A549 (cell line): ENCODE results near the gene C1GALT1. TPM values are rescaled to one million over a fixed set of nuclear protein-coding genes. Genes with fewer than 3 reads are reported as not detected.
"Not testable (repeated sequence)": the region's sequence is repeated elsewhere in the genome, so short reads cannot be mapped to it uniquely, and the experiment has no call there.

Experiments
- ATAC-seq, 2 experiments: fragments of 200-7000 bp in 1 of 2; fragments of >200 bp in 1 of 2; cut with Nextera tagmentation in 1 of 2; cut with Tn5 transposase in 1 of 2; 3 replicates each; pipeline versions ENCODE4 v1.8.0 to v1.9.1; 2018 to 2020; ENCODE audit warnings: mild to moderate bottlenecking in 1 of 2, moderate library complexity in 1 of 2
- CTCF ChIA-PET: fragments of 300-600 bp; sonication (Branson Sonifier 250); formaldehyde crosslinking; extraction: SDS; loops from one replicate; lab custom pipeline; 2021; ENCODE audit warnings: antibody characterized with exemption, inconsistent platforms; lab: Yijun Ruan, JAX
- POLR2A ChIA-PET: fragments of 350-600 bp; formaldehyde crosslinking; extraction: SDS; loops from one replicate; lab custom pipeline; 2021; ENCODE audit warnings: antibody characterized with exemption, inconsistent platforms; lab: Yijun Ruan, JAX
- DNase-seq, 2 experiments: peaks; one replicate each; pipeline versions ENCODE4 v3.0.0 to v3.0.0-alpha.2; 2011 to 2016; ENCODE audit warnings: low read depth in 1 of 2, low spot score in 1 of 2
- FAIRE-seq: peaks from 2 replicates; lab custom pipeline; 2011; peaks lifted over from hg19 to GRCh38; lab: Jason Lieb, UNC
- H3K27ac ChIP-seq, 2 experiments: fragments of >200 bp; sonication (Bioruptor Twin); formaldehyde crosslinking; 3 replicates each; pipeline ENCODE4 v1.5.1; 2016 to 2017
- H3K4me1 ChIP-seq: fragments of >200 bp; sonication (Bioruptor Twin); formaldehyde crosslinking; 3 replicates; pipeline ENCODE4 v1.6.1; 2016
- H3K4me2 ChIP-seq: fragments of >200 bp; sonication (Bioruptor Twin); formaldehyde crosslinking; 3 replicates; pipeline ENCODE4 v1.6.1; 2016
- H3K4me3 ChIP-seq: fragments of >200 bp; sonication (Bioruptor Twin); formaldehyde crosslinking; 3 replicates; pipeline ENCODE4 v1.5.1; 2016
- H3K9me3 ChIP-seq: fragments of >200 bp; sonication (Bioruptor Twin); formaldehyde crosslinking; 3 replicates; pipeline ENCODE4 v1.6.1; 2016
- CBX2 ChIP-seq: fragments of 200-600 bp; sonication (generic); IDR thresholded peaks from 2 replicates; pipeline ENCODE4 v1.6.1; 2016; ENCODE audit warnings: low read depth, mild to moderate bottlenecking, borderline replicate concordance
- CBX8 ChIP-seq: fragments of 200-600 bp; sonication (generic); IDR thresholded peaks from 2 replicates; pipeline ENCODE4 v1.6.1; 2016
- CEBPB ChIP-seq, 2 experiments: fragments of >200 bp in 1 of 2; sonication (Bioruptor Twin) in 1 of 2; formaldehyde crosslinking in 1 of 2; IDR thresholded peaks; 2 replicates each; pipeline ENCODE4 v1.6.1; 2012 to 2016
- CHD2 ChIP-seq: fragments of 150-350 bp; IDR thresholded peaks from 2 replicates; pipeline ENCODE4 v1.6.1; 2014; ENCODE audit warnings: low read length; ENCODE audit not compliant: partially characterized antibody
- EHF ChIP-seq: fragments of 250-450 bp; sonication (Bioruptor Pico); IDR thresholded peaks from 2 replicates; pipeline ENCODE4 v1.5.0; 2020; ENCODE audit warnings: mild to moderate bottlenecking
- EHMT2 ChIP-seq: fragments of 200-600 bp; sonication (generic); IDR thresholded peaks from 2 replicates; pipeline ENCODE4 v1.6.1; 2016; ENCODE audit warnings: antibody characterized with exemption, low read depth, mild to moderate bottlenecking, moderate library complexity
- EP300 ChIP-seq, 2 experiments: fragments of >200 bp; sonication (Bioruptor Twin); formaldehyde crosslinking; IDR thresholded peaks; 2 replicates in 1 of 2; 3 replicates in 1 of 2; pipeline ENCODE4 v1.6.1; 2016 to 2017
- FOXS1 ChIP-seq: fragments of 250-450 bp; sonication (Bioruptor Pico); IDR thresholded peaks from 2 replicates; pipeline ENCODE4 v1.5.0; 2020; ENCODE audit warnings: mild to moderate bottlenecking, moderate library complexity
- HEYL ChIP-seq: fragments of 250-450 bp; sonication (Bioruptor Pico); IDR thresholded peaks from 2 replicates; pipeline ENCODE4 v1.8.0; 2021; ENCODE audit warnings: mild to moderate bottlenecking, moderate library complexity
- HOXA7 ChIP-seq: fragments of 250-450 bp; sonication (Bioruptor Pico); IDR thresholded peaks from 2 replicates; pipeline ENCODE4 v1.5.0; 2020; ENCODE audit warnings: mild to moderate bottlenecking, moderate library complexity
- HOXB13 ChIP-seq: fragments of 250-450 bp; sonication (Bioruptor Pico); IDR thresholded peaks from 2 replicates; pipeline ENCODE4 v1.5.0; 2020; ENCODE audit warnings: low read depth, mild to moderate bottlenecking, moderate library complexity
- JUNB ChIP-seq: fragments of >200 bp; sonication (Bioruptor Twin); formaldehyde crosslinking; IDR thresholded peaks from 2 replicates; pipeline ENCODE4 v1.6.1; 2016
- KDM5A ChIP-seq: fragments of 200-600 bp; sonication (generic); IDR thresholded peaks from 2 replicates; pipeline ENCODE4 v1.6.1; 2016; ENCODE audit warnings: antibody characterized with exemption, mild to moderate bottlenecking
- MAFK ChIP-seq: fragments of 450-650 bp; IDR thresholded peaks from 2 replicates; pipeline ENCODE4 v1.6.1; 2014; ENCODE audit not compliant: partially characterized antibody
- NFE2L2 ChIP-seq: fragments of 150-350 bp; conservative IDR thresholded peaks from 2 replicates; pipeline ENCODE4 v1.6.1; 2014; ENCODE audit warnings: low read length
- NR3C1 ChIP-seq: fragments of >200 bp; sonication (Bioruptor Twin); formaldehyde crosslinking; IDR thresholded peaks from 3 replicates; pipeline ENCODE4 v1.6.1; 2017
- PHF8 ChIP-seq: fragments of 200-600 bp; sonication (generic); IDR thresholded peaks from 2 replicates; pipeline ENCODE4 v1.6.1; 2016; ENCODE audit warnings: low read depth, mild to moderate bottlenecking, antibody characterized with exemption, moderate library complexity, borderline replicate concordance
- POLR2AphosphoS2 ChIP-seq: conservative IDR thresholded peaks from 2 replicates; pipeline ENCODE4 v1.6.1; 2012; ENCODE audit warnings: low read length, improper control_type of control experiment, inconsistent platforms
- RCOR1 ChIP-seq: fragments of 150-350 bp; IDR thresholded peaks from 2 replicates; pipeline ENCODE4 v1.6.1; 2014; ENCODE audit warnings: antibody characterized with exemption, low read length, low read depth
- RFX5 ChIP-seq: fragments of 450-650 bp; IDR thresholded peaks from 2 replicates; pipeline ENCODE4 v1.7.1; 2014; ENCODE audit warnings: antibody characterized with exemption, mild to moderate bottlenecking, moderate library complexity
- TFCP2L1 ChIP-seq: fragments of 250-450 bp; sonication (Bioruptor Pico); IDR thresholded peaks from 2 replicates; pipeline ENCODE4 v1.5.0; 2021; ENCODE audit warnings: mild to moderate bottlenecking
- TP53 ChIP-seq: fragments of 250-450 bp; sonication (Bioruptor Pico); IDR thresholded peaks from 2 replicates; pipeline ENCODE4 v1.5.0; 2021; ENCODE audit warnings: mild to moderate bottlenecking, moderate library complexity
- ZC3H11A ChIP-seq: fragments of 450-650 bp; IDR thresholded peaks from 2 replicates; pipeline ENCODE4 v1.6.1; 2014; ENCODE audit warnings: antibody characterized with exemption, mild to moderate bottlenecking
- ZFP36 ChIP-seq: fragments of 450-650 bp; IDR thresholded peaks from 2 replicates; pipeline ENCODE4 v1.6.1; 2014; ENCODE audit warnings: borderline replicate concordance; ENCODE audit not compliant: partially characterized antibody
- ZNF302 ChIP-seq: fragments of 250-450 bp; sonication (Bioruptor Pico); IDR thresholded peaks from 2 replicates; pipeline ENCODE4 v1.9.0; 2021; ENCODE audit warnings: inconsistent platforms, mild to moderate bottlenecking, moderate library complexity
- WGBS: methylation state at CpG from one replicate; pipeline ENCODE4 v1.1.6; 2017; ENCODE audit errors: missing lambda C conversion rate; 5-methylcytosine and 5-hydroxymethylcytosine counted together
- polyA plus RNA-seq, 4 experiments: library from polyadenylated mRNA; depleted of rRNA in 3 of 4; stranded (reverse); fragments of >200 nt; fragmentation: RNase III in 1 of 4; extraction: RNeasy Plus Mini Kit Qiagen cat#74134 plus additional on column Dnase treatment in 1 of 4; gene quantifications; 2 replicates in 3 of 4; 3 replicates in 1 of 4; pipeline ENCODE4 v1.2.3, GENCODE V29; 2011 to 2017
- TF ChIP-seq, protein P1 (sequence below): fragments of >200 bp; sonication (Bioruptor Twin); formaldehyde crosslinking; IDR thresholded peaks from 3 replicates; pipeline ENCODE4 v1.5.1; 2016
- TF ChIP-seq, protein P2 (sequence below): IDR thresholded peaks from 2 replicates; pipeline ENCODE4 v1.6.1; 2012
- TF ChIP-seq, protein P3 (sequence below): fragments of 250-450 bp; sonication (Bioruptor Pico); IDR thresholded peaks from 2 replicates; pipeline ENCODE4 v1.5.0; 2020; ENCODE audit warnings: low read depth, mild to moderate bottlenecking, moderate library complexity

C1GALT1 gene
- polyA plus RNA-seq, 2 of the 4 experiments (the other 2 are of a cell fraction), result 24.1 to 50.1 TPM

DNA sequence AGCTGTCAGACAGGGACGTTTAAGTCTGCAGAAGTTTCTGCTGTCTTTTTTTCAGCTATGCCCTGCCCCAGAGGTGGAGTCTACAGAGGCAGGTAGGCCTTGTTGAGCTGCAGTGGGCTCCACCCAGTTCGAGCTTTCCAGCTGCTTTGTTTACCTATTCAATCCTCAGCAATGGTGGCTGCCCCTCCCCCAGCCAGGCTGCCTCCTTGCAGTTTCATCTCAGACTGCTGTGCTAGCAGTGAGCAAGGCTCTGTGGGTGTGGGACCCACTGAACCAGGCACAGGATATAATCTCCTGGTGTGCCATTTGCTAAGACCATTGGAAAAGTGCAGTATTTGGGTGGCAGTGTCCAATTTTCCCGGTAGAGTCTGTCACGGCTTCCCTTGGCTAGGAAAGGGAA, 37.2 kb upstream of the C1GALT1 start:
- FAIRE-seq, H3K27ac ChIP-seq, H3K4me1 ChIP-seq, H3K4me3 ChIP-seq, H3K4me2 ChIP-seq, ATAC-seq, H3K9me3 ChIP-seq, DNase-seq, POLR2A ChIA-PET: not testable (repeated sequence)
- CTCF ChIA-PET, result interaction anchor here (1.7 kb wide), 1 partner anchor 42 kb away, joined by 5 read pairs; no protein-coding TSS in a partner anchor
- WGBS, result 6% methylated on average over 2 of the region's 4 CpGs

DNA sequence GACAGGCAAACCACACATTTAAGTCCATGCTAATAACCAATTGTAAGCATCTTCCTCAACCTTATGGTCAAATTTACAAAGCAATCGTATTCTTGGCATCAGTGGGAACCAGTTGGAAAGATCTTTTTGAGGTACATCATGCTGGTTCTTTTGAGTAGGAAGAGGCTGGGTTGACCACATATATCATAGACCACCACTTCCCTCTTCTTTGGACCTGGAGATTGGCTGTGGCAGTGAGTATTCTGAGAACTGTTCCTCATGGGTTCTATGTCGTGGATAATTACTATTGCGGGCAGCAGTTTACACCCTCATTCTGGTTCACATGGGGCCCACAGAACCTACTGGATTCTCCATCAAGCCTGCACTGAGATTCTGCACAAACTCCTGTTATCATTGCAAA, 35.5 kb upstream of the C1GALT1 start:
- DNase-seq (no peak), ATAC-seq (no peak), FAIRE-seq (no peak)
- Histone ChIP-seq H3K4me2 (no peak overlapping the region), H3K9me3 (no peaks in the 10 kb centered on the region), H3K27ac (no peak overlapping the region), H3K4me3 (no peak overlapping the region), H3K4me1 (no peaks in the 10 kb centered on the region)
- ChIA-PET POLR2A (no interaction called here), CTCF (no interaction called here)
- TF ChIP-seq TP53 (CRISPR knock-in tag) (no peak), EP300 (IDR thresholded peaks at IDR 0.05) (no peak), POLR2AphosphoS2 (no peak), FOXS1 (CRISPR knock-in tag) (no peak), RCOR1 (no peak), ZNF302 (CRISPR knock-in tag) (no peak), HOXB13 (CRISPR knock-in tag) (no peak), CHD2 (no peak), EHMT2 (no peak), NFE2L2 (no peak), ZFP36 (no peak), KDM5A (no peak), EHF (CRISPR knock-in tag) (no peak), PHF8 (no peak), JUNB (no peak), CBX2 (no peak)
- 53% methylated on average over 3 of the region's 3 CpGs for WGBS

DNA sequence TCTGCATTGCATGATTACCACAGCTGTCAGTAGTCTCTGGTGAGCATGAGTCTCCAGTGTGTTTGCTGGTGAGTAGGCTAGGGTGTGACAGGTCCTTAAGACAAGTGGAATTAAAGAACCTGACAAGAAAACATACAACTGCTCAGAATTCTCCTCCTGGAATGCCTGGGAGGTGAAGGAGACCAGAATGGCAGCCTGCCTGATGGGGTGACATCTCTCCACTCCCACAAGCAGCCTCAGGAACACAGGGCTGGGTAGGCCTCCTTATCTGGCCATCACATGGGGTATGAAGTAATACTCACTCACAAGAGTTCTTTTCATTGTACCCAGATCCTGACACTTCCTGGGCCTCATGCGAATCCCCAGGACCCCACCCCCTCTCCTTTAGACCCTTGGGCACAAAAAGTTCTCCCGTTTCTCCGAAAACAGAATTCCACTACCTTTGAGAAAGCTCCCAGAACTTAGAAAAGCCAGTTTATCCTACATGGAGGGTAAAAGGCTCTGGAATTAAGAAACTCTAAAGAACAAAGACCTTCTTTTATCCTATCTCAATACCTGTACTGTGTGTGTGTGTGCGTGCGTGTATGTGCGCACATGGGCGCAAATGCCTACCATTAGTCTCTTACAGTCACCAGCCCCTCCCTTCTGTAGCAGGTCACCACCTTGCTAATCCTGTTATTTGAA, 33.4 kb upstream of the C1GALT1 start:
- no peak for TF ChIP-seq HEYL (CRISPR knock-in tag)
- TF ChIP-seq, protein P1, sequence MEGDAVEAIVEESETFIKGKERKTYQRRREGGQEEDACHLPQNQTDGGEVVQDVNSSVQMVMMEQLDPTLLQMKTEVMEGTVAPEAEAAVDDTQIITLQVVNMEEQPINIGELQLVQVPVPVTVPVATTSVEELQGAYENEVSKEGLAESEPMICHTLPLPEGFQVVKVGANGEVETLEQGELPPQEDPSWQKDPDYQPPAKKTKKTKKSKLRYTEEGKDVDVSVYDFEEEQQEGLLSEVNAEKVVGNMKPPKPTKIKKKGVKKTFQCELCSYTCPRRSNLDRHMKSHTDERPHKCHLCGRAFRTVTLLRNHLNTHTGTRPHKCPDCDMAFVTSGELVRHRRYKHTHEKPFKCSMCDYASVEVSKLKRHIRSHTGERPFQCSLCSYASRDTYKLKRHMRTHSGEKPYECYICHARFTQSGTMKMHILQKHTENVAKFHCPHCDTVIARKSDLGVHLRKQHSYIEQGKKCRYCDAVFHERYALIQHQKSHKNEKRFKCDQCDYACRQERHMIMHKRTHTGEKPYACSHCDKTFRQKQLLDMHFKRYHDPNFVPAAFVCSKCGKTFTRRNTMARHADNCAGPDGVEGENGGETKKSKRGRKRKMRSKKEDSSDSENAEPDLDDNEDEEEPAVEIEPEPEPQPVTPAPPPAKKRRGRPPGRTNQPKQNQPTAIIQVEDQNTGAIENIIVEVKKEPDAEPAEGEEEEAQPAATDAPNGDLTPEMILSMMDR, result no peak
- Histone ChIP-seq H3K27ac (no peak overlapping the region), H3K4me1 (no peaks in the 10 kb centered on the region), H3K4me2 (no peak overlapping the region), H3K4me3 (no peak overlapping the region), H3K9me3 (no peaks in the 10 kb centered on the region)
- WGBS, result 82% methylated on average over 7 of the region's 7 CpGs
- ChIA-PET POLR2A (no interaction called here), CTCF (interaction anchor here (0.6 to 1.2 kb wide), 2 partner anchors 44 to 46 kb away, joined by 3 to 4 read pairs; no protein-coding TSS in a partner anchor)
- no peak for DNase-seq
- no peak for FAIRE-seq
- ATAC-seq, result no peak

DNA sequence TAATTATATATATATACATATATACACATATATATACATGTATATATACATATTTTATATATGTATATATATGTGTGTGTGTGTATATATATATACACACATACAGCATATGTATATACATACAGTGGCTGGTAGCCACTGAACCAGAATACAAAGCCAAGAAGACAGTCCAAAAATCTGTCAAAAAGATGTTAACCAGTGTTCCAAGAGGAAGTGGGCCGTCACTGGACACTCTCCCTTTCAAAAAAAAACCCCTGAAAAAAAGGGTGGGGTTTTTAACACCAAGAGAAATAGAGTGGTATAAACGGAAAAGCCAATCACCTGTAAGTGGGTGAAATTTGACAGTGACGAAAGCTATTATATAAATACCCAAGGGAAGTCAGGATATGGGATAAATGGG, 31.1 kb upstream of the C1GALT1 start:
- FAIRE-seq, result no peak
- no peaks in the 10 kb centered on the region for H3K9me3 ChIP-seq
- no peak for DNase-seq
- ChIA-PET CTCF (no interaction called here), POLR2A (no interaction called here)
- no peak for ATAC-seq
- H3K4me2 ChIP-seq, result no peak overlapping the region
- 64% methylated on average over 3 of the region's 3 CpGs for WGBS
- H3K4me3 ChIP-seq, result no peak overlapping the region
- no peaks in the 10 kb centered on the region for H3K4me1 ChIP-seq
- H3K27ac ChIP-seq, result no peak overlapping the region
- TF ChIP-seq HOXA7, result no peak
- TF ChIP-seq RCOR1, result no peak
- TF ChIP-seq TP53 (CRISPR knock-in tag), result no peak
- no peak for TF ChIP-seq ZC3H11A
- TF ChIP-seq NR3C1, result no peak
- no peak for TF ChIP-seq HEYL (CRISPR knock-in tag)
- TF ChIP-seq PHF8, result no peak
- no peak for TF ChIP-seq RFX5
- TF ChIP-seq, protein P2, sequence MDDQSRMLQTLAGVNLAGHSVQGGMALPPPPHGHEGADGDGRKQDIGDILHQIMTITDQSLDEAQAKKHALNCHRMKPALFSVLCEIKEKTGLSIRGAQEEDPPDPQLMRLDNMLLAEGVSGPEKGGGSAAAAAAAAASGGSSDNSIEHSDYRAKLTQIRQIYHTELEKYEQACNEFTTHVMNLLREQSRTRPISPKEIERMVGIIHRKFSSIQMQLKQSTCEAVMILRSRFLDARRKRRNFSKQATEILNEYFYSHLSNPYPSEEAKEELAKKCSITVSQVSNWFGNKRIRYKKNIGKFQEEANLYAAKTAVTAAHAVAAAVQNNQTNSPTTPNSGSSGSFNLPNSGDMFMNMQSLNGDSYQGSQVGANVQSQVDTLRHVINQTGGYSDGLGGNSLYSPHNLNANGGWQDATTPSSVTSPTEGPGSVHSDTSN, result no peak
- TF ChIP-seq ZNF302 (CRISPR knock-in tag), result no peak
- no peak for TF ChIP-seq CEBPB (IDR thresholded peaks at IDR 0.05)
- TF ChIP-seq CHD2, result no peak
- no peak for TF ChIP-seq JUNB
- TF ChIP-seq, protein P3, sequence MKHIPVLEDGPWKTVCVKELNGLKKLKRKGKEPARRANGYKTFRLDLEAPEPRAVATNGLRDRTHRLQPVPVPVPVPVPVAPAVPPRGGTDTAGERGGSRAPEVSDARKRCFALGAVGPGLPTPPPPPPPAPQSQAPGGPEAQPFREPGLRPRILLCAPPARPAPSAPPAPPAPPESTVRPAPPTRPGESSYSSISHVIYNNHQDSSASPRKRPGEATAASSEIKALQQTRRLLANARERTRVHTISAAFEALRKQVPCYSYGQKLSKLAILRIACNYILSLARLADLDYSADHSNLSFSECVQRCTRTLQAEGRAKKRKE (CRISPR knock-in tag), result no peak
- no peak for TF ChIP-seq MAFK
- no peak for TF ChIP-seq ZFP36
- TF ChIP-seq CBX8, result no peak
- no peak for TF ChIP-seq TFCP2L1 (CRISPR knock-in tag)
